Fibroblast of lung (primary cell): Measurements from ENCODE around the gene NEK7.

Experiments used
- CTCF ChIP-seq, 2 donors: IDR thresholded peaks in 1 of 2; conservative IDR thresholded peaks in 1 of 2; 1 replicate in 1 of 2; 2 replicates in 1 of 2; pipeline ENCODE4 v1.5.1; 2011 to 2012; ENCODE audit warnings: low read length in 2 of 2, control low read depth in 1 of 2, inconsistent platforms in 1 of 2, low read depth in 1 of 2, mild to moderate bottlenecking in 1 of 2
- EZH2 ChIP-seq: IDR thresholded peaks from 2 replicates; pipeline ENCODE4 v1.5.1; 2012; ENCODE audit warnings: low read length, control low read depth, mild to moderate bottlenecking; ENCODE audit errors: missing control alignments

- TF ChIP-seq CTCF (conservative IDR thresholded peaks at IDR 0.05 in 1 of 2, IDR thresholded peaks at IDR 0.05 in 1 of 2; ENCODE audit: low read depth in 1 of 2, low read length in 2 of 2) (no peak), EZH2 (no peak)
Observed at GRCh38 chr1:198271467-198271866, 114.7 kb downstream of the NEK7 start.
